A673 (cell line): ENCODE results near the gene MTCH2.

ENCODE experiments used
- CTCF ChIP-seq: fragments of 300-800, 200-600 bp; sonication (generic); conservative IDR thresholded peaks from 2 replicates; pipeline ENCODE4 v1.5.1; 2017; ENCODE audit warnings: low read depth, mild to moderate bottlenecking, antibody characterized with exemption, low read length, moderate library complexity, mixed read lengths
- EZH2 ChIP-seq: fragments of 200-600 bp; sonication (generic); IDR thresholded peaks from 2 replicates; pipeline ENCODE4 v1.6.1; 2017; ENCODE audit warnings: borderline replicate concordance, low read depth, mild to moderate bottlenecking, mixed read lengths, antibody characterized with exemption, low read length; ENCODE audit not compliant: poor library complexity, severe bottlenecking

- no peak for TF ChIP-seq CTCF
- TF ChIP-seq EZH2 = no peak
Measured at GRCh38 chr11:47573321-47573720, 69.0 kb downstream of the MTCH2 start.
